Measurements from ENCODE around the gene RPL9. TPM values are rescaled to one million over a fixed set of nuclear protein-coding genes. Genes with fewer than 3 reads are reported as not detected.

Gene RPL9
- total RNA-seq, 1 donor from 2014 or later = 1,349 TPM

DNA sequence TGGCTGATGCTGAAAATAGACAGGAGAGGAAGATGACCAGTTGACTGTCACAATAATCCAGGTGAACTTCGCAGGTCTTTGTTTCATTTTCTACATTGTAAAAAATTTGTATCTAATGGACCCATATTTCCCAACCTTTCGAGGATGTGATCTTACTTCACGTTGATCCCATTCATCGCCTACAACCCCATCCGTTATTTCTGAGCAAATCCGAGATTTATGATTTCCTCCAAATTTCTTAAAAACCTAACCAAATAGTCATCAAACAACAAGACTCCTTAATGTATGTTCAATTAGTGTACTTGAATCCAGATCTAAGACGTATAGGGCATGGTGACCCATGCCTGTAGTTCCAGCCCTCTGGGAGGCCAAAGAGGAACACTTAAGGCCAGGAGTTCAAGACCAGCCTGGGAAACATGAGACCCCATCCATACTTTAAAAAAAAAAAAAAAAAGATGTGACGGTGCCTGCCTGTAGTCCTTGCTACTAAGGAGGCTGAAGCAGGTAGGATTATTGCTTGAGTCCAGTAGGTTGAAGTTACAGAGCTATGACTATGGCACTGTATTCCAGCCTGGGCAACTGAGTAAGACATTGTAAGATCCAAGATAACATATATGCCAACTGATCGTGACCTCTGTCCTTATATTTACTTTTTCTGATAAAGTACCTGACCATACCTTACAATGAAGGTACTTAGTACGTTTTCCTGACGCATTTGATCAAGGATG, 5.7 kb downstream of the RPL9 start:
- Mint-ChIP-seq H3K27ac (peak overlapping the region; percentile 78), H3K4me1 (ENCODE audit: low read depth) (peaks cover 40% of the 10 kb centered on the region), H3K4me3 (ENCODE audit: low read depth) (no peak overlapping the region), H3K9me3 (ENCODE audit: low read depth) (no peaks in the 10 kb centered on the region), H3K27me3 (no peaks in the 10 kb centered on the region), H3K36me3 (ENCODE audit: insufficient read depth) (peaks cover 48% of the 10 kb centered on the region)
- TF ChIP-seq, protein P1, sequence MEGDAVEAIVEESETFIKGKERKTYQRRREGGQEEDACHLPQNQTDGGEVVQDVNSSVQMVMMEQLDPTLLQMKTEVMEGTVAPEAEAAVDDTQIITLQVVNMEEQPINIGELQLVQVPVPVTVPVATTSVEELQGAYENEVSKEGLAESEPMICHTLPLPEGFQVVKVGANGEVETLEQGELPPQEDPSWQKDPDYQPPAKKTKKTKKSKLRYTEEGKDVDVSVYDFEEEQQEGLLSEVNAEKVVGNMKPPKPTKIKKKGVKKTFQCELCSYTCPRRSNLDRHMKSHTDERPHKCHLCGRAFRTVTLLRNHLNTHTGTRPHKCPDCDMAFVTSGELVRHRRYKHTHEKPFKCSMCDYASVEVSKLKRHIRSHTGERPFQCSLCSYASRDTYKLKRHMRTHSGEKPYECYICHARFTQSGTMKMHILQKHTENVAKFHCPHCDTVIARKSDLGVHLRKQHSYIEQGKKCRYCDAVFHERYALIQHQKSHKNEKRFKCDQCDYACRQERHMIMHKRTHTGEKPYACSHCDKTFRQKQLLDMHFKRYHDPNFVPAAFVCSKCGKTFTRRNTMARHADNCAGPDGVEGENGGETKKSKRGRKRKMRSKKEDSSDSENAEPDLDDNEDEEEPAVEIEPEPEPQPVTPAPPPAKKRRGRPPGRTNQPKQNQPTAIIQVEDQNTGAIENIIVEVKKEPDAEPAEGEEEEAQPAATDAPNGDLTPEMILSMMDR (IDR thresholded peaks at IDR 0.05; ENCODE audit: unreplicated experiment) = no peak
- no peak for DNase-seq (ENCODE audit: low spot score, unreplicated experiment)

DNA sequence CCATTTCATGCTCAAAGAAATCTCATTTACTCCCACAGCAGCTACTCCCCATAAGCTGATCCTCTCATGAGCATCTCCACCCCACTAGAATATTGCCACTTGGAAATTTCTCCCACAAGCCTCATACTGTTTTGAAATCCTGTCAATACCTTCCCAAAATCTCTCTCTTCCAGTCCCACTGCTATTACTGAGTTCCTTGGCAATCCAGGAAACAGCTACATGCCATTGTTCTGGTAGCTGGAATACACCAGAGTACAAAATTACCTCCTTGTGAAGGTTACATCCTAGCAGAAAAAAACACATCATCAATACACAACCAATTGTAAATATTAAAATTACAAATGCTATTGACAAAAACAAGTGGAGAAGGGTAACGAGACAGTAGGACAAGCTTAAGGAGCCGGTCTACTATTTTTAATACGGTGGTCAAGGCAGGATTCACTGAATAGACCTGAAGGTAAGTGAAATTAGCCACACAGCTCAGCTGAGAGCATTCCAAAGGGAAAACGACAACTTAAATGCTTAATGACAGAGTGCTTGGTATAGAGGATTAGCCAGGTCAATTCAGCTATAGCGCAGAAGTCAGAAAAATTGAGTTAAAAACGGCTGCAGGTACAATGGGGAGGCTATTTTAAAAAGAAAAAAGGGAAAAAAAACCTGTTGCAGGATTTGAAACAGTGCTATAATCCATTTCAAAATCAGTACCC, 6.4 kb downstream of the RPL9 start:
- H3K9me3 Mint-ChIP-seq (ENCODE audit: low read depth) = no peaks in the 10 kb centered on the region
- H3K4me1 Mint-ChIP-seq (ENCODE audit: low read depth) = peaks cover 34% of the 10 kb centered on the region
- H3K27me3 Mint-ChIP-seq = no peaks in the 10 kb centered on the region
- TF ChIP-seq, protein P1 (IDR thresholded peaks at IDR 0.05; ENCODE audit: unreplicated experiment) = no peak
- peaks cover 45% of the 10 kb centered on the region for H3K36me3 Mint-ChIP-seq (ENCODE audit: insufficient read depth)
- no peak overlapping the region for H3K4me3 Mint-ChIP-seq (ENCODE audit: low read depth)
- peak overlapping the region; percentile 25 for H3K27ac Mint-ChIP-seq
- DNase-seq (ENCODE audit: low spot score, unreplicated experiment) = no peak

DNA sequence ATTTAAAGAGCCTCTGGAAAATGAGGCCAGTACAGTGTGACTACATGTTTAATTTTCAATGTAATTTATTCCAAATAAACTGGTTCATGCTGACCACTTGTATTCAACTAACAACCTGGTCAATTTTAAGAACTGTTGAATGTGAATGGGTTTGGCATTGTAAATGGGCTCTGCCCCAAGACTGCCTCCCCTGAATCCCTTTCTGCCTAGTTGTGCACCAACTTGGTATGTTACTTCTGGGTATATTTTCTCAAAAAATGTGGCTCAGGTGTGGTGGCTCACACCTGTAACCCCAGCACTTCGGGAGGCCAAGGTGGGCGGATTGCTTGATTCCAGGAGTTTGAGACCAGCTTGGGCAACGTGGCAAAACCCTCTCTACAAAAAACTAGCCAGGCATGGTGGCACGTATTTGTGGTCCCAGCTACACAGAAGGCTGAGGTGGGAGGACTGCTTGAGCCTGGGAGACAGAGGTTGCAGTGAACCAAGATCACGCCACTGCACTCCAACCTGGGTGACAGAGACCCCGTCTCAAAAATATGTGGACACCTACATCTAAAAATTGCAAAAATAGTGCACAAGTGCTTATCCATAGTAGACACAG, 7.2 kb downstream of the RPL9 start:
- Mint-ChIP-seq H3K9me3 (ENCODE audit: low read depth) (no peaks in the 10 kb centered on the region), H3K27me3 (no peaks in the 10 kb centered on the region), H3K27ac (peak overlapping the region; percentile 78), H3K4me1 (ENCODE audit: low read depth) (peaks cover 26% of the 10 kb centered on the region), H3K4me3 (ENCODE audit: low read depth) (no peak overlapping the region), H3K36me3 (ENCODE audit: insufficient read depth) (peaks cover 38% of the 10 kb centered on the region)
- TF ChIP-seq, protein P1 (IDR thresholded peaks at IDR 0.05; ENCODE audit: unreplicated experiment) = no peak
- no peak for DNase-seq (ENCODE audit: low spot score, unreplicated experiment)

DNA sequence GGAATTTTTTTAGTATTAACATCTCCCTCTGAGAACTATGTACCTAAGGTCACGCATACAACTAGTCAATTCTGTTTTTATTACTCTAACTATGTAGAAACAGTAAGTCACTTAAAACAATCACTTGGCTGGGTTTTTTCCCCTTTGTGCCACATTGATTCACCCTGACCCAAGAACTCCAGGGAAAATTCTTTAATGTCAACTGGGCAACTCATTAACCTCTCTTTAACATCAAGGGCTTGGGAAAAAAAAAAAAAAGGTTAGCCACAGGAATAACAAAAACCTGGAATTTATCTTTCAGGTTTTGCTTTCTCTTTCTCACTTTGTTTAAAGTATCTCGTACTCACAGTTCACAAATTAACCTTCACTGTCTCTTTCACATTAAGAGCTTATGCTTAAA, 8.1 kb downstream of the RPL9 start:
- peak overlapping the region; percentile 78 for H3K27ac Mint-ChIP-seq

More for the DNA sequence above, 8.1 kb downstream of the RPL9 start:
- H3K4me3 Mint-ChIP-seq (ENCODE audit: low read depth) = no peak overlapping the region
- TF ChIP-seq, protein P1 (IDR thresholded peaks at IDR 0.05; ENCODE audit: unreplicated experiment) = no peak
- H3K27me3 Mint-ChIP-seq = no peaks in the 10 kb centered on the region
- no peaks in the 10 kb centered on the region for H3K9me3 Mint-ChIP-seq (ENCODE audit: low read depth)
- peaks cover 34% of the 10 kb centered on the region for H3K36me3 Mint-ChIP-seq (ENCODE audit: insufficient read depth)
- H3K4me1 Mint-ChIP-seq (ENCODE audit: low read depth) = peaks cover 24% of the 10 kb centered on the region
- DNase-seq (ENCODE audit: low spot score, unreplicated experiment) = no peak

Measured in progenitor cell of endocrine pancreas (in vitro differentiated cells).